Choroid plexus epithelial cell (primary cell): Measurements from ENCODE around the gene GPX5.

Experiments
- DNase-seq: peaks from one replicate; pipeline ENCODE4 v3.0.0-alpha.2; 2010; ENCODE audit warnings: low read depth
- H3K4me3 ChIP-seq: 2 replicates; pipeline ENCODE4 v1.5.1; 2011; ENCODE audit warnings: low read depth, mild to moderate bottlenecking, control low read depth, low read length, moderate library complexity
- CTCF ChIP-seq: conservative IDR thresholded peaks from 2 replicates; pipeline ENCODE4 v1.5.1; 2011; ENCODE audit warnings: low read depth, mild to moderate bottlenecking, control low read depth, inconsistent platforms, low read length, moderate library complexity

GPX5 gene

GRCh38 chr6:28580475-28580874 is 54.8 kb downstream of the GPX5 start:
- no peak for TF ChIP-seq CTCF
- DNase-seq: no peak
- H3K4me3 ChIP-seq: no peak overlapping the region

- no peak for DNase-seq
- no peak for TF ChIP-seq CTCF
- no peak overlapping the region for H3K4me3 ChIP-seq
Observed at GRCh38 chr6:28583463-28583862, 57.8 kb downstream of the GPX5 start.
